Heart left ventricle (tissue), 16 donors: ENCODE results near the gene STK40. TPM values are rescaled to one million over a fixed set of nuclear protein-coding genes. Genes with fewer than 3 reads are reported as not detected.

Experiments used
- ATAC-seq, 4 donors: fragments of 200-7000 bp; cut with Tn5 transposase; one replicate each; pipeline ENCODE4 v1.9.1; 2020 to 2022; ENCODE audit warnings: moderate library complexity in 4 of 4, mild to moderate bottlenecking in 3 of 4, moderate number of reproducible peaks in 1 of 4
- DNase-seq, 5 donors: peaks; one replicate each; pipeline ENCODE4 v3.0.0-alpha.2; 2020
- H3K27ac ChIP-seq, 12 donors: fragments of 200-600 bp; sonication (generic) in 4 of 12; one replicate each; pipeline versions ENCODE4 v1.5.0 to v1.8.0; 2016 to 2022; ENCODE audit warnings: mild to moderate bottlenecking in 2 of 12
- H3K27me3 ChIP-seq, 9 donors: fragments of 200-600 bp; sonication (generic) in 2 of 9; one replicate each; pipeline versions ENCODE4 v1.5.1 to v1.8.0; 2016 to 2022; ENCODE audit warnings: mild to moderate bottlenecking in 3 of 9
- H3K36me3 ChIP-seq, 9 donors: fragments of 200-600 bp; sonication (generic) in 2 of 9; one replicate each; pipeline versions ENCODE4 v1.5.0 to v1.8.0; 2018 to 2022; ENCODE audit warnings: mild to moderate bottlenecking in 2 of 9
- H3K4me1 ChIP-seq, 12 donors: fragments of 200-600 bp; sonication (generic) in 4 of 12; one replicate each; pipeline versions ENCODE4 v1.5.0 to v1.8.0; 2016 to 2022; ENCODE audit warnings: mild to moderate bottlenecking in 3 of 12
- H3K4me3 ChIP-seq, 12 donors: fragments of 200-600 bp; sonication (generic) in 4 of 12; one replicate each; pipeline versions ENCODE4 v1.5.0 to v1.8.0; 2017 to 2022; ENCODE audit warnings: mild to moderate bottlenecking in 9 of 12, moderate library complexity in 4 of 12
- H3K9me3 ChIP-seq, 12 donors: fragments of 200-600 bp; sonication (generic) in 4 of 12; one replicate each; pipeline versions ENCODE4 v1.5.0 to v1.8.0; 2016 to 2022; ENCODE audit warnings: mild to moderate bottlenecking in 1 of 12
- POLR2A ChIP-seq, 2 donors: fragments of 450-650 bp; IDR thresholded peaks; one replicate each; pipeline ENCODE4 v1.6.1; 2017; ENCODE audit warnings: antibody characterized with exemption in 2 of 2, mild to moderate bottlenecking in 2 of 2, moderate library complexity in 2 of 2
- WGBS, 4 donors: extraction: QIAGEN DNeasy Blood & Tissue Kit in 2 of 4; methylation state at CpG; one replicate each; pipeline versions ENCODE4 v1.1.5 to v1.1.7; 2013 to 2018; 5-methylcytosine and 5-hydroxymethylcytosine counted together
- intact Hi-C, 10 donors: fragments of 100-400 bp; cut with DNase I; formaldehyde crosslinking; loops; one replicate each; pipeline versions ENCODE4 v1.11.1 to v1.14.2; 2022
- polyA plus RNA-seq, 2 donors: library from polyadenylated mRNA; stranded (reverse); fragments of 200-250 nt; gene quantifications; one replicate each; pipeline ENCODE4 v1.2.3, GENCODE V29; 2013
- total RNA-seq, 9 donors: library from RNA; depleted of rRNA in 2 of 9; stranded (reverse); fragments of >200 nt in 2 of 9; fragmentation: NEBNext Ultra II Directional in 3 of 9; extraction: Animal tissue kit (Norgen Biotek cat#: 25700) in 3 of 9; gene quantifications; one replicate each; pipeline versions ENCODE4 v1.1.0 to v1.2.4, GENCODE V29; 2016 to 2023
- TF ChIP-seq, protein P1 (sequence below), 12 donors: fragments of 200-600 bp; sonication (generic) in 4 of 12; IDR thresholded peaks; one replicate each; pipeline versions ENCODE4 v1.5.0 to v1.8.0; 2018 to 2022; ENCODE audit warnings: antibody characterized with exemption in 12 of 12, mild to moderate bottlenecking in 5 of 12
- donor health status: ischemic (EF 13 %, LVEDD 7.1; RV severe dilation, severe dysfunction).
- donor health status: healthy with polysubstance abuse.
- donor health status: DM: no; HTN: yes; CAD: no.
- donor health status: DM: no; HTN: no; CAD: no.
- donor health status: ischemic (EF 25% LVEDD 6.9; RV normal size, moderate dysfunction).
- donor health status: ischemic (EF 25% LVEDD 5.7; RV mildly dilated, moderate dysfunction).
- donor health status: healthy.
- donor health status: DM: yes; HTN: yes; CAD: no.
- donor health status: ischemic (EF 35%, LVEDD 5.7; RV mildly dilated, moderate dysfunction).
- donor health status: nonischemic (EF 11% LVEDD 7.7; RV severe dilation, severe dysfunction).
- donor health status: DM: yes; HTN: yes; CAD: no.
- donor health status: PGD.
- donor health status: ischemic (EF 29% LVEDD 5.4; RV normal size, mild dysfunction).
- donor health status: nonischemic (EF 23%, LVEDD 6.1; RV moderate dilation, normal function).

STK40 gene
- total and polyA plus RNA-seq, 11 donors = 27.9 to 114 (median 59.4) TPM

DNA sequence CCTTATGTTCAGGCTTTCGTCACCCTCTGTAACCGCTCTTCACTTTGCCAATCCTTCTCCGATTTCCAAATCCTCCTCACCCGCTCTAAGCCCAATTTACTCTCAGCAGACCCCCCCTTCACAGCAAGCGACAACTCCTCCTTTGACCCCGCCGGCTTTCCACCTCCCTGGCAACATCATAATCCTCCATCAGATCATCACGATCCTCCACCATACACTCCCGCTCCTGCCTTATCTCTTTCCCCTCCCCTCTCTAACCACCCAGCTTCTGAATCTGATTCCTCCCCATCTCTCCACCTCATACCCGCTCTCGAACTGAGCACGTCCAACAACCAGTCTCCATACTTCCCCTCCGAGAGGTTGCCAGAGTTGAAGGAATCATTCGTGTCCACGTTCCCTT, 54.8 kb downstream of the STK40 start:
- H3K36me3 ChIP-seq = no peaks in the 10 kb centered on the region
- intact Hi-C loops = no loop called here
- H3K4me1 ChIP-seq = peaks cover 0 to 17% (median 9%) of the 10 kb centered on the region in 12 donors
- H3K27ac ChIP-seq = no peak overlapping the region
- DNase-seq (peak in 1 of 5 donors; percentile 14), ATAC-seq (no peak)
- H3K27me3 ChIP-seq = no peaks in the 10 kb centered on the region
- WGBS, 4 donors = 91 to 95% (median 93%) methylated on average over 15 of the region's 15 CpGs
- no peaks in the 10 kb centered on the region for H3K9me3 ChIP-seq
- TF ChIP-seq, protein P1, sequence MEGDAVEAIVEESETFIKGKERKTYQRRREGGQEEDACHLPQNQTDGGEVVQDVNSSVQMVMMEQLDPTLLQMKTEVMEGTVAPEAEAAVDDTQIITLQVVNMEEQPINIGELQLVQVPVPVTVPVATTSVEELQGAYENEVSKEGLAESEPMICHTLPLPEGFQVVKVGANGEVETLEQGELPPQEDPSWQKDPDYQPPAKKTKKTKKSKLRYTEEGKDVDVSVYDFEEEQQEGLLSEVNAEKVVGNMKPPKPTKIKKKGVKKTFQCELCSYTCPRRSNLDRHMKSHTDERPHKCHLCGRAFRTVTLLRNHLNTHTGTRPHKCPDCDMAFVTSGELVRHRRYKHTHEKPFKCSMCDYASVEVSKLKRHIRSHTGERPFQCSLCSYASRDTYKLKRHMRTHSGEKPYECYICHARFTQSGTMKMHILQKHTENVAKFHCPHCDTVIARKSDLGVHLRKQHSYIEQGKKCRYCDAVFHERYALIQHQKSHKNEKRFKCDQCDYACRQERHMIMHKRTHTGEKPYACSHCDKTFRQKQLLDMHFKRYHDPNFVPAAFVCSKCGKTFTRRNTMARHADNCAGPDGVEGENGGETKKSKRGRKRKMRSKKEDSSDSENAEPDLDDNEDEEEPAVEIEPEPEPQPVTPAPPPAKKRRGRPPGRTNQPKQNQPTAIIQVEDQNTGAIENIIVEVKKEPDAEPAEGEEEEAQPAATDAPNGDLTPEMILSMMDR (IDR thresholded peaks at IDR 0.05) = no peak
- no peak for TF ChIP-seq POLR2A (IDR thresholded peaks at IDR 0.05)
- no peak overlapping the region for H3K4me3 ChIP-seq

DNA sequence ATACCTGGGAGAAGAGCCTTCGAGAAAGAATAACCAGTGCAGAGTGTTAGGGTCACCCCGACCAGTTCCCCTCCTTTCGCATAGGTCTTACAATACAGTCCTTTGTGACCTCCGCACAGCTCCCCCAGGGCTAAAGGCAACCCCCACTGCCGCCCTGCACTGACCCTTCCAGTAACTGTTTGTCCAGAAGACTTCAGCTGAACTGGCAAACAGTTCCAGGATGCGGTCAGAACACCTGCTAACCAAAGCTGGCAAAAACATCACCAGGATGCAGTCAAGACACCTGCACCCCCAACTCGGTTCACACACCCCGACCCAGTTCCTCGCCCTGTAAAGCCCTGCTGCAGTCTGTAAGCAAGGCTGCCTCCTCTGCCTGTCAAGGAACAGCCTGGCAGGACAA, 55.9 kb downstream of the STK40 start:
- Histone ChIP-seq H3K27me3 (no peaks in the 10 kb centered on the region), H3K9me3 (no peaks in the 10 kb centered on the region), H3K4me1 (peaks cover 0 to 19% (median 9%) of the 10 kb centered on the region in 12 donors), H3K4me3 (no peak overlapping the region), H3K27ac (no peak overlapping the region), H3K36me3 (no peaks in the 10 kb centered on the region)
- DNase-seq (no peak), ATAC-seq (no peak)
- intact Hi-C loops = loop anchor here in 1 of 10 donors (5.0 kb wide), 1 partner anchor 37 kb away; no protein-coding TSS in a partner anchor
- WGBS, 4 donors = 81 to 89% (median 88%) methylated on average over 9 of the region's 9 CpGs
- TF ChIP-seq POLR2A (IDR thresholded peaks at IDR 0.05) = no peak
- TF ChIP-seq, protein P1 (IDR thresholded peaks at IDR 0.05) = no peak

DNA sequence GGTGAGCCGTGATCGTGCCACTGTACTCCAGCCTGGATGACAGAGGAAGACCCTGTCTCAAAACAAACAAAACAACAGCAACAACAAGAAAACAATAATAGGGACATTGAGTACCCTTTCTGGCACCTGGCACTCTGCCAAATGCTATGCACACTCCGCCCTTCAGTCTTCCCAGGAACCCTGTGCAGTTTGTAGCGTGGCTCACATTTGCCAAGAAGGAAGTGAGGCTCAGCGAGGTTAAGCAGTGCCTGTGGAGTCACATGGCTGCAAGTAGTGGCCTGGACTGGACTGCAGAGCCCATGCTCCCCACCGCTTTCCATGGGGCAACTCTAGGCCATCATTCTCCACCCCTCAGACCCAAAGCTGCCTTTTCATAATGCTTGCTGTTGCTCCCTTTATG, 57.0 kb downstream of the STK40 start:
- peak in 3 of 4 donors; percentile 47 to 69 (median 63) for ATAC-seq
- Histone ChIP-seq H3K27ac (no peak overlapping the region), H3K36me3 (no peaks in the 10 kb centered on the region), H3K9me3 (no peaks in the 10 kb centered on the region), H3K27me3 (no peaks in the 10 kb centered on the region), H3K4me1 (peaks cover 0 to 30% (median 18%) of the 10 kb centered on the region in 12 donors), H3K4me3 (no peak overlapping the region)
- intact Hi-C loops = loop anchor here in 1 of 10 donors (5.0 kb wide), 1 partner anchor 39 kb away; no protein-coding TSS in a partner anchor
- peak in 4 of 5 donors; percentile 44 to 65 (median 54) for DNase-seq
- 65 to 77% (median 69%) methylated on average over 6 of the region's 6 CpGs for WGBS, 4 donors
- no peak for TF ChIP-seq POLR2A (IDR thresholded peaks at IDR 0.05)
- TF ChIP-seq, protein P1 (IDR thresholded peaks at IDR 0.05) = no peak

DNA sequence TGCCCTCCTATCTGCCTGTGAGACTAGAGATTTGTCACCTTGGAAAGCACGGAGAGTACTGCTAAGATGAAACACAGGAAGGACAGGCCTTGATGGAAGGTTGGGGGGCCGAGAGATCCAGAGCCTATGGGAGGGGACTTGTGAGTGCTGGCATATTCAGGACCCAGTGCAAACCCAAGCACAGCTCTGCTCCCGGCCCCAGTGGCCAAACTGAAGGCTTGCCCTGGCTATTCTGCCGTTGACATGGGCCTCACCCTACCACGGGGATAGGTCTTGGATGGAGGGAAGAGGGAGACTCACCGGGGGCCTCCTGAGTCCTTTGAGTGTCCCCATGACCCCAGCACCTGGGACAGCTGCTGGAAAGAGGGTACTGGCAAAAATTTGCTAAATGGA, 57.6 kb downstream of the STK40 start:
- Histone ChIP-seq H3K27ac (no peak overlapping the region), H3K4me1 (peaks cover 0 to 32% (median 19%) of the 10 kb centered on the region in 12 donors), H3K4me3 (no peak overlapping the region), H3K9me3 (no peaks in the 10 kb centered on the region), H3K36me3 (no peaks in the 10 kb centered on the region), H3K27me3 (no peaks in the 10 kb centered on the region)
- 85 to 98% (median 91%) methylated on average over 6 of the region's 6 CpGs for WGBS, 4 donors
- intact Hi-C loops = loop anchor here in 1 of 10 donors (5.0 kb wide), 1 partner anchor 39 kb away; no protein-coding TSS in a partner anchor
- TF ChIP-seq, protein P1 (IDR thresholded peaks at IDR 0.05) = no peak
- TF ChIP-seq POLR2A (IDR thresholded peaks at IDR 0.05) = no peak
- ATAC-seq (no peak), DNase-seq (no peak)
